ENCODE data around the gene C4BPA.

GRCh38 chr1:207077470-207078377, 26.3 kb upstream of the C4BPA start:
- no peak for TF ChIP-seq TSHZ2 (CRISPR knock-in tag; IDR thresholded peaks at IDR 0.05)
- no peak for TF ChIP-seq CREB5 (CRISPR knock-in tag; IDR thresholded peaks at IDR 0.05; ENCODE audit: low read depth)
- TF ChIP-seq ESRRG (CRISPR knock-in tag; IDR thresholded peaks at IDR 0.05), result no peak
- no peak for TF ChIP-seq BACH2 (CRISPR knock-in tag; IDR thresholded peaks at IDR 0.05; ENCODE audit: borderline replicate concordance)
- TF ChIP-seq ZFP30 (CRISPR knock-in tag; IDR thresholded peaks at IDR 0.05), result no peak
- TF ChIP-seq OSR1 (CRISPR knock-in tag; IDR thresholded peaks at IDR 0.05), result no peak
- TF ChIP-seq ZNF8 (CRISPR knock-in tag; IDR thresholded peaks at IDR 0.05), result no peak
- no peak for TF ChIP-seq PATZ1 (CRISPR knock-in tag; IDR thresholded peaks at IDR 0.05; ENCODE audit: borderline replicate concordance)
- no peak for TF ChIP-seq SNAI2 (CRISPR knock-in tag; IDR thresholded peaks at IDR 0.05)
- no peak for TF ChIP-seq ARNTL (CRISPR knock-in tag; IDR thresholded peaks at IDR 0.05; ENCODE audit: borderline replicate concordance, low read depth)
